H1 (cell line): Measurements from ENCODE around the gene SEC14L5. TPM values are rescaled to one million over a fixed set of nuclear protein-coding genes. Genes with fewer than 3 reads are reported as not detected.

ENCODE experiments used
- CHD1 ChIP-seq: IDR thresholded peaks from 2 replicates; pipeline ENCODE4 v1.6.1; 2012; ENCODE audit warnings: low read depth, low read length, improper control_type of control experiment
- KDM1A ChIP-seq: fragments of 200-600, 300-600 bp; sonication (generic); IDR thresholded peaks from 2 replicates; pipeline ENCODE4 v1.7.1; 2016; ENCODE audit warnings: mild to moderate bottlenecking, low read length, borderline replicate concordance
- polyA plus RNA-seq, 7 experiments: library from polyadenylated mRNA; depleted of rRNA in 3 of 7; stranded (reverse) in 5 of 7; unstranded in 2 of 7; fragments of >200 nt in 5 of 7; fragments of 200-250 nt in 2 of 7; gene quantifications; 1 replicate in 5 of 7; 2 replicates in 1 of 7; 4 replicates in 1 of 7; pipeline versions ENCODE4 v1.2.1 to v1.2.3, GENCODE V29; 2011 to 2013; ENCODE audit warnings: missing spikeins in 2 of 7, mixed read lengths in 2 of 7
- total RNA-seq: library from RNA; stranded (reverse); fragmentation: NEBNext Ultra II Directional; extraction: Animal tissue kit (Norgen Biotek cat#: 25700); gene quantifications from 2 replicates; pipeline ENCODE4 v1.2.1, GENCODE V29; 2021

Gene SEC14L5
- total and polyA plus RNA-seq, 2 of the 8 experiments (the other 6 are each of a cell fraction or from before 2014, with no cell fraction given): 1.9 to 3.0 TPM

- no peak for TF ChIP-seq KDM1A
- no peak for TF ChIP-seq CHD1
Observed at GRCh38 chr16:4931381-4931780, 26.7 kb upstream of the SEC14L5 start (continued).
